Transverse colon (tissue), 4 donors: ENCODE data around the gene CRABP1.

ENCODE experiments used
- CTCF ChIP-seq, 5 experiments: fragments of 200-600 bp in 3 of 5; fragments of 450-650 bp in 2 of 5; sonication (generic) in 3 of 5; IDR thresholded peaks; 1 replicate in 2 of 5; 2 replicates in 3 of 5; pipeline ENCODE4 v1.5.1; 2016 to 2017; ENCODE audit warnings: antibody characterized with exemption in 5 of 5, inconsistent platforms in 3 of 5, mild to moderate bottlenecking in 2 of 5, moderate library complexity in 1 of 5
- EP300 ChIP-seq: sonication (generic); formaldehyde crosslinking; IDR thresholded peaks from one replicate; pipeline ENCODE4 v1.6.1; 2017; ENCODE audit warnings: antibody characterized with exemption, low read depth
- POLR2A ChIP-seq: fragments of 450-650 bp; IDR thresholded peaks from one replicate; pipeline ENCODE4 v1.6.1; 2016; ENCODE audit warnings: antibody characterized with exemption, mild to moderate bottlenecking, moderate library complexity
- POLR2AphosphoS5 ChIP-seq, 3 donors: sonication (generic); formaldehyde crosslinking; IDR thresholded peaks; one replicate each; pipeline ENCODE4 v1.6.1; 2016; ENCODE audit warnings: antibody characterized with exemption in 3 of 3

DNA sequence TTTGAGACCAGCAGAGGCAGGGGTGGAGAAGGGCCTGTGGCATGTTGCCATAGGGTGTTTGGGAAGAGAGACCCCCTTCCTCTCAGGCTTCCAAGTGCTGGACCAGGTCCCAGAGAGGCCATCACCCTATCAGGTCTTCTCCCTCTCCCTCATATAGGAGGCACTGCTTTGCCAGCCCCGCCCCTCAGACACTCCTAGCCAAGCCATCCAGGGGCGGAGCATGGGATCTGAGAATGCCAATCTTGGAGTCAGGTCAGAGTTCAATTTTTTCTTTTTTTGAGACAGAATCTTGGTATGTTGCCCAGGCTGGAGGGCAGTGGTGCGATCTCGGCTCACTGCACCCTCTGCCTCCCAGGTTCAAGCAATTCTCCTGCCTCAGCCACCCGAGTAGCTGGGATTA lies 32.7 kb downstream of the CRABP1 start:
- TF ChIP-seq POLR2AphosphoS5 (IDR thresholded peaks at IDR 0.05) = no peak
- TF ChIP-seq EP300 = no peak
- TF ChIP-seq CTCF (IDR thresholded peaks at IDR 0.05) = no peak
- TF ChIP-seq POLR2A = no peak
